HG02678 (cell line): ENCODE measurements around the gene MALSU1.

Source experiments
- ATAC-seq: cut with Tn5 transposase; IDR thresholded peaks from one replicate; pipeline ENCODE4 v1.9.1; 2021; ENCODE audit warnings: mild to moderate bottlenecking, moderate library complexity; ENCODE audit not compliant: unreplicated experiment

The MALSU1 gene

GRCh38 chr7:23334482-23335056, 35.4 kb downstream of the MALSU1 start:
- no peak for ATAC-seq

DNA sequence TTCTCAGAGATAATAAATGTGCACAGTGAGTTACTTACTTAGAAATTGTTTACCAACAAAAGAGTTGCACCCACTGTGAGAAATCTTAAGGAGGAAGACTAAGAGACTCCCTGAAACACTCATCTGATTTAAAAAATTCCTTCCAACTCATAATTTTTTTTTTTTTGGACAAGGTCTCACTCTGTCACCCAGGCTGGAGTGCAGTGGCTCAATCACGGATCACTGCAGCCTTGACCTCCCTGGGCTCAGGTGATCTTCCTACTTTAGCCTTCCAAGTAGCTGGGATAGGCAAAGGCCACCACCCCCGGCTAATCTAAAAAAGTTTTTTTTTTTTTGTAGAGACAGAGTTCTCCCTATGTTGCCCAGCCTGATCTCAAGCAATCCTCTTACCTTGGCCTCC, 36.0 kb downstream of the MALSU1 start:
- no peak for ATAC-seq

- no peak for ATAC-seq
Observed at GRCh38 chr7:23335621-23336020, 36.5 kb downstream of the MALSU1 start.

DNA sequence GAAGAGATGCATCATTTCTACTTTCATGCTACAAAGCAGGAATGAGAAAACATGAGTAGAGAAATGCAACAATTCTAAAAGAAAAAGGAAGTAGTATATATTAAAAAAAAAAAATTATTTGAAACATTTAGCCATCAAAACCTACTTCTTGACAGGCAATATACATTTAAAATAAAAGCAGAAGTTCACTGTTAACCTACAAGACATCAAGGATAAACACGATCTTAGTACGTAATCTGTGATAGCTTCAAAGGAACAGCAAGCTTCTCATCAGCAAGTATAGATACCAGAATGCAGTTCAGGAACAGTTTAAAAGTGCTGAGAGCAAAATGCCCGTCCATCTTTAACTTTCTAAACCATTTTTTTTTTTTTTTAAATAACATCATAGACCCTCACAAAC, 36.9 kb downstream of the MALSU1 start:
- ATAC-seq = no peak

DNA sequence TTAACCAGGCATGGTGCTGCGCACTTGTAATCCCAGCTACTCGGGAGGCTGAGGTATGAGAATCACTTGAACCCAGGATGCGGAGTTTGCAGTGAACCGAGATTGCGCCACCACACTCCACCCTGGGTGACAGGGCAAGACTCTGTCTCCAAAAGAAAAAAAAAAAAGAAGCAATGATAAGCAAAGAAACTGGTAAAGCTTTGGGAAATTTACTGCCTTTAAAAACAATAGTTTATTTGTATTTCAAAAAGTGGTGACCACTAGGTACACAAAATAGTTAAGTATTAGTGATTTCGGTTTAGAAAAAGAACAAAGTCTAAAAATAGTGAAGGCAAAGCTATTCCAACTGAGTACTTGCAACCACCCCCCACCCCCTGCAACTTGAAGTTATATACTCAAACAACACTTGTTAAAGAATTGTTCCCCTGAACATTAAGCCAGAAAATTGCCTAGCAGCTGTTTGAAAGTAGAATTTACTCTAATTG, 37.7 kb downstream of the MALSU1 start:
- ATAC-seq = no peak

DNA sequence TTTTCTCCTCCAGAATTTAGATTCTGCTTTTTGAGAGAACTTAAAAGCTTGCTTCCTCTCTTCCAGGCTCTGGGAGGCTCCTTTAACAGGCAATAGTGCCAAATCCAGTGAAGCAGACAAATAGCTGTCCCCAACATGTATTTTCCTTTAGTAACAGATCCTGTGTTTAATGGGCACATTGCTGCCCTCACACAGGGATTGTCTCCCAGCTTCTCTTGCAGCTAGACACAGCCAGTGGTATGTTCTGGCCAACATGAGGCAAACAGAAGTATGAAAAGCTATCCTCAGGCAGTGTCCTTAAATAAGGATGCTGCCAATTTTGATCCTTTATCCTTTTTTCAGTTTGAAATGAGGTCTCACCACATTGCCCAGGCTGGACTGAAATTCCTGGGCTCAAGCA, 38.2 kb downstream of the MALSU1 start:
- no peak for ATAC-seq

GRCh38 chr7:23338439-23338838, 39.3 kb downstream of the MALSU1 start:
- ATAC-seq = no peak

- ATAC-seq = no peak
Observed at GRCh38 chr7:23338863-23339262, 39.7 kb downstream of the MALSU1 start.

DNA sequence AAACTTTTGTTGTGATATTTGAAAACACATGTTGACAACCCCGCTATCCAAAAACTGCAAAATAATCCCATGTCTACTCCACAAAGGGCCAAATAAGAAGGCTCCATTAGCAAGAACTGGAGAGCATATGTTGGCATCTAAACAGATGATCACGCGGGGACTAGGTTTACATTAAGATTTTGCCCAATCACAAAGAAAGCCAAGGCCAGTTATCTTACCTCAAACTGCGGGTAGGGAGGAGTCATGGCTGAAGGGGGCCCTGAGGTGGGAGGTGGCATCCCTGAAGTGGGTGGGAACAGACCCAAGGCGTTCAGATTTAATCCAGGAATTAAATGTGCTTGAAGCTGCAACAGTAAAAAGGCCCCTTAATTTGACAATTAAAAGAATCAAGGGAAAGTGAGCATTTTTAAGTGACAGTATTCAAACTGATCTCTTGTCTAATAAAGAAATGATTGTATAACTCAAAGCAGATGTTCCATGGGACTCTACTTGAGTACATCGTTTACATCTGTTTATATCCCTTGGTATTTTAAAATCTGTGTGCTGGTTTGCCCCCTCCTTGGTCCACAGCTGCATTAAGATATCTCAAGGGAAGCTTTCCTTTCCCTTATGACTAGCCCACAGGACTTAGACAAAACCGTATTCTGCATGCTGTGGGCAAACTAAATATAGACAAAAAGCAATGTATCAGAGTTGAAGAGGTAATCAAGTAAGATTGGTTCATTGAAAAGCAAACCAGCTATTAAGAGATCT, 42.9 kb downstream of the MALSU1 start:
- no peak for ATAC-seq

DNA sequence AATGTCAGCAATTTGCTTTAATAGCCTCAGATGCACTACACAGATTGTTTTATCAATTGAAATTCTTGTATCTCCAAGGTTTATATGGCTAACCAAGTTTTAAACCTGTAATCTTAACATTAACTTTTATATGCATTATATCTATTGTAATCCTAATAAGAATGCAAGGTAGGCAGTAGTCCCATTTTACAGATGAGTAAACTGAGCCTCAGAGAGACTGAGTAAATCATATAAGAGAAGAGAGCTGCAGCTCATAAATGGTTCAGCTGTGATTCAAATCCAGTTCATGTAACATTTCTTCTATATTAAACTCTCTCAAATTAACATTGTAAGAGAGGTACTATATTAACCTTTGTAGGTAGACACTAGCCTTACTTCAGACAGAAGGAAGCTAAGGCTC, 44.0 kb downstream of the MALSU1 start:
- no peak for ATAC-seq

DNA sequence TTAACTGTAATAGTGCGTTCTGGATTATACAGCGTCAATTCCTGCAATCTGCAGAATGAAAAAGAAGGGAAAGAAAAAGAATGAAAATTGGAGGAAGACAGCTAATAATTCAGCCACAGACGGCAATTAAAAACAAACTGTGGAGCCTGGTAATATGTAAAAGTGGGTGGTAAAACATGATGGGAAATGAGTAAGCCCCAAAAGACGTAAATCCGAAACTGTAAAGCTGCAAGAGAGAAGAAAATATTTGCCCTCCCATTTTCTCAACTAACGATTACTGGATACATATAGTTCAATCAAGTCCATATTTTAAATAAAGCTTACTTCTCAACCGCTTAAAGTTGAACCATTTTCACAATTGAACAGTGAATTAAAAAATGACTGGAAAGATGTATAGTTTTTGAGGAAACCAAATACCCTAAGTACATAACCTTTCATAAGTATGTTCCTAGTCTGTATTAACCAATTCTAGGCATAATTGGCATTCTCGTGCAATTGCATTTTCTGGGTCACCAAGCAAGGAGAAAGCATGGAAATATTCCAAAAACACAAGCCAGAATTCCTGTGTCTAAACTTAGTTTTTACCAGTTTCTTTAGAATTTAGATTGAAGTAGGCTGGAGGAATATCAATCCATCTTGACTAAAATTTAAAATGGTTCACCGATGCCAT, 44.8 kb downstream of the MALSU1 start:
- no peak for ATAC-seq

- ATAC-seq = no peak
Observed at GRCh38 chr7:23345601-23346000, 46.5 kb downstream of the MALSU1 start.

GRCh38 chr7:23346316-23346715, 47.2 kb downstream of the MALSU1 start:
- ATAC-seq = peak; percentile 57

DNA sequence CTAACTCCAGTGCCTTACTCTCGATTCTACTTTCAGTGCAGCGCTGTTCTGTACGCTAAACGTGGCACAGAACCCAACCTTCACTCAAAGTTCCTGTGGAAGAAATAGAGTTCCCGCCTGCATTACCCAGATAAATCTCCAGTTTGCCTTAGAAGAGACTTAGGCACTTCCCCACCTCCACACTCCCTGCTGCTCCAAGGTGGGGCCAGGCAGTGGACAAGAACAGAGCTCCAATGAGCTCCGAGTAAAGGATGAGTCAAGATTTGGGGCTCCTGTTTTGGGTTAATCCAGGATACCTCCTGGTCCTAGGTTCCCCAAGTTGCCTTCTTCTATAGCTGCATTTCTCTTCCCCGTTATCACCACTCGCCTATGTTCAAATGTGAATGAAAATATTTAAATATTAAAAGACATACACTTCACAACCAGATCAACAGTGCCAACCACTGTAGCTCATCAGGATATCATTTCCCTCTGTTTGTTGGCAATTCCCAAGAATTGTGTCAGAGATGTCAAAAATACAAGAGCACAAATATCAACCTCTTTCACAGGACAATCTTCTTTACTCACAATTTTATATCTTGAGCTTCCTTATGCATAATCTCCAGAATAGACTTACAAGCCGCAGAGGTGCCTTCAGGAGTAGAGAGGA, 48.0 kb downstream of the MALSU1 start:
- no peak for ATAC-seq

GRCh38 chr7:23347682-23348180, 48.6 kb downstream of the MALSU1 start:
- no peak for ATAC-seq

DNA sequence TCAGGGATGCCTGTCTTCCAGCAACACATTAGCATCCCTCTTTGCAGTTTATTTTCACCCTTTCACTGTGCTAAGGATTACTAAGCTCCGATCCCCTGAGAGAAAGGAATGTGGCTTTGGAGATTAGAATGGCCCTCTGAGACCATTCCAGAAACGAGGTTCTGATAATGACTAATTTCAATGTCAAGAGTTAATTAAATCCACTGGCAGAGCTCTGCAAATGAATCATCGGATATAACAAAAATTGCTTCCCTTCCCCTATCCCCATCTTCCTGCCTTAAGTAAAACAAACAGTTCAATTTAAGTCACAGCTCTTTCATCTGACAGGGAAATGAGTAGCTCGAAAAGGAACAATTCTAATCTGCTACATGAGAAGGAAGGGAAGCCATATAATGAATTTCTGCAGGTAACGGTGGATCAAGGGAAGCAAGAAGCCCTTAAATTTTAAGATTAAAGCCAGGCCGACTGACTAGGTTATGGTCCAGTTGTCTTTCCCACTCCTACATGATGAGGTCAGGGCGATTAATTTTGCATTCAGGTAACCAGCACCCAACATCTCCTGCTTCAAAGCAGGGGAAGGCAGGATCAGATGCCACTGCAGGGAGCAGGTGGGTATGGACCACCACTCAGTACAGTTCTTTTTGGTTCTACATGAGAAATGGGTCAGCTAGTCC, 50.5 kb downstream of the MALSU1 start:
- no peak for ATAC-seq

GRCh38 chr7:23350466-23350865, 51.3 kb downstream of the MALSU1 start:
- no peak for ATAC-seq

GRCh38 chr7:23353172-23353571, 54.0 kb downstream of the MALSU1 start:
- no peak for ATAC-seq

- ATAC-seq = no peak
Observed at GRCh38 chr7:23356168-23356567, 57.0 kb downstream of the MALSU1 start.

DNA sequence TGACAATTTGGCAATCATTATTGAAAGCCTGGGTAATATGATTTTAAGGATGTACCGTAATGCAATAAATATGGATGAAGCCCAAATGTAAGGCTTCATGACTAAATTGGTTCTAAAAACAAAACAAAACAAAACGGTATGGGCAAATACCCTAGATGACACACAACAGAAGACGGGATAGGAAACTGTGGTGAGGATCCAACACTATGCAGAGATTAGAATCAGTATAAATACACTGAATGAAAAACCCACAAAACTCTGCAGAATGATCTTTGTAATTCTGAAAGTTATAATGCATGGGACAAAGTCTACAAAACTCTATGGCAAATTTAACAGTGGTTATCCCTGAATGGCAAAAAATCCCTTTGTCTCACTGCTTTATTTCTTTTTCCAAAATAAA, 57.6 kb downstream of the MALSU1 start:
- no peak for ATAC-seq
